HEK293T (cell line): ENCODE measurements around the gene MACROD1.

ENCODE experiments used
- CTBP1 ChIP-seq: fragments of 450-650 bp; IDR thresholded peaks from 2 replicates; pipeline ENCODE4 v1.6.1; 2016; ENCODE audit warnings: borderline replicate concordance
- TARDBP ChIP-seq: fragments of 450-650 bp; IDR thresholded peaks from 2 replicates; pipeline ENCODE4 v1.6.1; 2016

DNA sequence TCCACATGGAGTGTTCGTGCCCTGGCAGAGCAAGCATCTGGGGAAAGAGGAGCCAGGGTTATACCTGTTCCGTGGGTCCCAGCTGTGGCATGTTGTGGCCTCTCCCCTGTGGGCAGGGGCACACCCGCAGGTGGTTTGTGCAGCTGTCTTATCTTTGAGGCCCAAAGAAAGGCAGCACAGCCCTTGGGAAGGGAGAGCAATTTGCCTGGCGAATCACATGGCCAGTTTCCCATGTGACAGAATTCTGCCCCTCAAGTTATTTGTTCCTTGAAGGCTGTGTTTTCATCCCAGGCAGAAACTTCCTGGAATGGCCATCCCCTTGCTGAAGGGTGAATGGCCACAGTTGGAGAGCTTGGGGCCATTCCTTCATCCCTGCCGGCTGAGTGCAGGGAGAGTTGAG, 207.9 kb downstream of the MACROD1 start:
- no peak for TF ChIP-seq CTBP1
- no peak for TF ChIP-seq TARDBP
